Nephron progenitor cell (in vitro differentiated cells): Measurements from ENCODE around the gene ACADL.
A peak's percentile ranks its signal among the peaks of the same experiment; 100 is the strongest.
"Not testable (repeated sequence)": the region's sequence is repeated elsewhere in the genome, so short reads cannot be mapped to it uniquely, and the experiment has no call there.

Experiments
- DNase-seq: peaks from one replicate; pipeline ENCODE4 v3.0.0; 2021
- H3K27ac Mint-ChIP-seq: 2 replicates; pipeline ENCODE4 v1.8.0; 2021; ENCODE audit warnings: mild to moderate bottlenecking, moderate library complexity, mixed read lengths
- H3K27me3 Mint-ChIP-seq: 2 replicates; pipeline ENCODE4 v1.8.0; 2021; ENCODE audit warnings: mild to moderate bottlenecking, low read depth, mixed read lengths; ENCODE audit not compliant: poor library complexity
- H3K36me3 Mint-ChIP-seq: 2 replicates; pipeline ENCODE4 v1.8.0; 2021; ENCODE audit warnings: low read depth, mixed read lengths
- H3K4me1 Mint-ChIP-seq: 2 replicates; pipeline ENCODE4 v1.8.0; 2021; ENCODE audit warnings: mixed read lengths
- H3K4me3 Mint-ChIP-seq: 2 replicates; pipeline ENCODE4 v1.8.0; 2021; ENCODE audit warnings: mild to moderate bottlenecking, moderate library complexity, mixed read lengths
- H3K9me3 Mint-ChIP-seq: 2 replicates; pipeline ENCODE4 v1.8.0; 2021; ENCODE audit warnings: mild to moderate bottlenecking, moderate library complexity, mixed read lengths
- CTCF ChIP-seq: fragments of 200-600 bp; sonication (generic); IDR thresholded peaks from 2 replicates; pipeline ENCODE4 v1.5.0; 2021; ENCODE audit warnings: antibody characterized with exemption

Gene ACADL

DNA sequence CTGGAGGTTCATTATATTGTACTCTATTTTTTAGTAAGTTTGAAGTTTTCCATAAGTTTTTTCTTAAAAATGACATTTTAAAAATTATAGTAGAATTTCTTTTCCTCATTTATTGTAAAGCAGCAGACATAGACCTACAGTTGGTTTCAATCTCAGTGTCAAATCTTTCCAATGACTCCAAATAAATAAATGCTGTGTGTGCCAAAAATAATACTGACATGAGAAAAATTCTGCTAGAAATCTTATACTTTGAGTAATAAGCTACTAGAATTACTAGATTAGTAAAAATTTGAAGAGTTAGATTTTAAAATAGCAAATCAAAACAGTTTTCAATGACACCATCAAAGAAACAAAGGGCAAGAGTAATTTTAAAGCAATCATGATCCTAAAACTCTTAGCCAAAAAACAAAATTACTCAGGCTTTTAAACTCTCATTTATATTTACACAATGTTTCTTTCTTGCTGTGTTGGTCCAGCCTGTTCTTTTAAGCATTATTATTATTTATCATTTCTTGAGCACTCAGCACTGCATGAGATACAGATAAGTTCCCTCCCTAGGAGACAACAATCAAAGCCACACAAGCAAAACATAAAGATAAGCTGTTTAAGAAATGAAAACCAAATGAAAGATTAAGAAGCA, 45.8 kb downstream of the ACADL start:
- H3K27ac Mint-ChIP-seq: no peak overlapping the region

DNA sequence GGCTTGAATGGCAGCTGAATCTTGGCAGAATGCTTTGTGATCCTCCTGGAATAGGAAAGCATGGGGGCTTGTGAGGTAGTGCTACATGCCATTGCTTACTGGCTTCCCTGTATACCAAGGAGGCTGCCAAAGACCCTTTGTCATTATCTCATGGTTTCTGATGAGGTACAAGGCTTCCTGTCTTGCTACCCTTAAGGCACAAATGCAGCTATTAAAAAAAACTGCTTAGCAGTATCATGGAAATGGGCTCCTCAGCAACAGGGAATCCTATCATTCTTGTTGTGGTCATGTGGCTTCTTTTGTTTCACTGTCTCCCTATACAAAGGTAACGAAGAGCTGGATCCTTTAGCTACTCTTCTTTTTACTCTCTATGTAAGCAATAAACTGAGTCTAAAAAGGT, 47.5 kb downstream of the ACADL start:
- TF ChIP-seq CTCF: no peak
- peaks cover 4% of the 10 kb centered on the region for H3K27me3 Mint-ChIP-seq
- no peak for DNase-seq
- H3K27ac Mint-ChIP-seq: no peak overlapping the region
- no peak overlapping the region for H3K4me3 Mint-ChIP-seq
- H3K9me3 Mint-ChIP-seq: peaks cover 10% of the 10 kb centered on the region
- peaks cover 14% of the 10 kb centered on the region for H3K4me1 Mint-ChIP-seq
- H3K36me3 Mint-ChIP-seq: peaks cover 9% of the 10 kb centered on the region

More for the DNA sequence above, 45.8 kb downstream of the ACADL start:
- TF ChIP-seq CTCF: no peak
- peaks cover 25% of the 10 kb centered on the region for H3K36me3 Mint-ChIP-seq
- H3K4me3 Mint-ChIP-seq: no peak overlapping the region
- peaks cover 27% of the 10 kb centered on the region for H3K9me3 Mint-ChIP-seq
- H3K4me1 Mint-ChIP-seq: peaks cover 12% of the 10 kb centered on the region
- H3K27me3 Mint-ChIP-seq: peaks cover 4% of the 10 kb centered on the region
- DNase-seq: no peak

DNA sequence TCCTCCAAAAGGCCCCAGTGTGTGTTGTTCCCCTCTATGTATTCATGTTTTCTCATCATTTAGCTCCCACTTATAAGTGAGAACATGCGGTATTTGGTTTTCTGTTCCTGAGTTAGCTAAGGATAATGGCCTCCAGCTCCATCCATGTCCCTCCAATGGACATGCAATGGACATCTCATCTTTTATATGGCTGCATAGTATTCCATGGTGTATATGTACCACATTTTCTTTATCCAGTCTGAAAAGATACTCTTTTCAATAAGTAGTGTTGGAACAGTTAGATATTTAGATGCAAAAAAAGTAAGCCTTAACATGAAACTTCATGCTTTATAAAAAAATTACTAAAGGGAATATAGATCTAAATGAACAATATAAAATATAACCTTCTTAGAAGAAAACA, 48.1 kb downstream of the ACADL start:
- H3K9me3 Mint-ChIP-seq, DNase-seq, H3K36me3 Mint-ChIP-seq, H3K4me3 Mint-ChIP-seq, H3K27ac Mint-ChIP-seq, H3K27me3 Mint-ChIP-seq: not testable (repeated sequence)
- H3K4me1 Mint-ChIP-seq: peaks cover 20% of the 10 kb centered on the region

GRCh38 chr2:210174086-210174485, 51.2 kb downstream of the ACADL start:
- H3K4me3 Mint-ChIP-seq: no peak overlapping the region
- no peaks in the 10 kb centered on the region for H3K9me3 Mint-ChIP-seq
- no peaks in the 10 kb centered on the region for H3K27me3 Mint-ChIP-seq
- no peak overlapping the region for H3K27ac Mint-ChIP-seq
- no peak for TF ChIP-seq CTCF
- DNase-seq: no peak
- no peaks in the 10 kb centered on the region for H3K36me3 Mint-ChIP-seq
- peaks cover 25% of the 10 kb centered on the region for H3K4me1 Mint-ChIP-seq

DNA sequence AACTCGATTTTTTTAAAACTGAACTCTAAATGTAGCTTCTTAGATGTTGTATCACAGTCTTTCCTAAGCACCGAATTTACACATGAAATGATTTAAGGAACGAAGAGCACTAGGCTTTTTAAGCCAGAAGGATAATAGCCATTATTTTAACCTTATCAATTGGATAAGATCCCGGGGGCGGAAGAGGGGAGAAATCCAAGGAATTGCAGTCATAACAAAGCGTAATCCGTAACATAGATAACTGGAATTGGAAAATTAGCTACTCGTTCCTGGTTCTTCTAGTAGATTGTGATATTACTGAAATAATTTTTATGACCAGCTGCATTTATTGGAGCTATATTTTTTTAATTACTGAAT, 53.0 kb downstream of the ACADL start:
- no peak for DNase-seq
- Mint-ChIP-seq H3K36me3 (no peaks in the 10 kb centered on the region), H3K4me1 (peaks cover 38% of the 10 kb centered on the region), H3K27me3 (no peaks in the 10 kb centered on the region), H3K9me3 (no peaks in the 10 kb centered on the region), H3K4me3 (peak overlapping the region; percentile 89), H3K27ac (peak overlapping the region; percentile 98)
- no peak for TF ChIP-seq CTCF

- DNase-seq: peak; percentile 100
- no peaks in the 10 kb centered on the region for H3K9me3 Mint-ChIP-seq
These were observed 53.7 kb downstream of the ACADL start, which contains the start of gene KANSL1L for GRCh38 chr2:210171309-210172218. Gene KANSL1L, minus strand, starts transcription at chr2:210171409. Its CDS starts 16,827 bp downstream, at chr2:210154582.

More at GRCh38 chr2:210171309-210172218, 53.7 kb downstream of the ACADL start, which contains the start of gene KANSL1L:
- Mint-ChIP-seq H3K36me3 (no peaks in the 10 kb centered on the region), H3K27ac (peak within 1 kb of the TSS; percentile 100), H3K4me3 (peak within 1 kb of the TSS; percentile 99), H3K4me1 (peaks cover 38% of the 10 kb centered on the region), H3K27me3 (no peaks in the 10 kb centered on the region)
- no peak for TF ChIP-seq CTCF
